HEK293 (cell line): ENCODE measurements around the gene KCNQ1.
A peak's percentile ranks its signal among the peaks of the same experiment; 100 is the strongest.

ENCODE experiments used
- CTCF ChIA-PET: fragments of 350-600 bp; formaldehyde crosslinking; extraction: SDS; loops from one replicate; lab custom pipeline; 2021; ENCODE audit warnings: antibody characterized with exemption; lab: Yijun Ruan, JAX
- POLR2A ChIA-PET: fragments of 300-600 bp; formaldehyde crosslinking; extraction: SDS; loops from one replicate; lab custom pipeline; 2020; ENCODE audit warnings: antibody characterized with exemption, inconsistent platforms; lab: Yijun Ruan, JAX
- H3K27ac ChIP-seq: fragments of 200-500 bp; sonication (Bioruptor generic); 2 replicates; pipeline ENCODE4 v1.5.1; 2014; ENCODE audit warnings: low read depth, low read length, control low read depth, inconsistent platforms; ENCODE audit errors: extremely low read depth
- H3K36me3 ChIP-seq, 2 experiments: fragments of 200-500 bp in 1 of 2; sonication (Bioruptor generic) in 1 of 2; 1 replicate in 1 of 2; 2 replicates in 1 of 2; pipeline ENCODE4 v1.5.1; 2014 to 2017; ENCODE audit warnings: inconsistent platforms in 2 of 2, low read length in 2 of 2; ENCODE audit not compliant: control insufficient read depth in 2 of 2, insufficient read depth in 1 of 2
- H3K4me1 ChIP-seq: fragments of 200-500 bp; sonication (Bioruptor generic); 2 replicates; pipeline ENCODE4 v1.5.1; 2014; ENCODE audit warnings: mild to moderate bottlenecking, low read length, inconsistent platforms; ENCODE audit not compliant: control insufficient read depth, insufficient read depth
- H3K4me3 ChIP-seq: 2 replicates; pipeline ENCODE4 v1.5.1; 2011; ENCODE audit warnings: low read depth, mild to moderate bottlenecking, control low read depth, low read length, moderate library complexity
- H3K9me3 ChIP-seq: fragments of 200-500 bp; sonication (Bioruptor generic); 2 replicates; pipeline ENCODE4 v1.5.1; 2014; ENCODE audit warnings: low read depth, low read length, inconsistent platforms; ENCODE audit not compliant: control insufficient read depth, insufficient read depth
- MYNN ChIP-seq: fragments of 450-650 bp; formaldehyde crosslinking; IDR thresholded peaks from 2 replicates; pipeline ENCODE4 v1.5.1; 2016; ENCODE audit warnings: missing biosample characterization, missing genetic modification characterization, borderline replicate concordance
- WT1 ChIP-seq: fragments of 450-650 bp; formaldehyde crosslinking; IDR thresholded peaks from 2 replicates; pipeline ENCODE4 v1.5.1; 2016; ENCODE audit warnings: missing biosample characterization, missing genetic modification characterization
- ZIC2 ChIP-seq: fragments of 450-650 bp; formaldehyde crosslinking; IDR thresholded peaks from 2 replicates; pipeline ENCODE4 v1.5.1; 2016; ENCODE audit warnings: missing biosample characterization, missing genetic modification characterization
- ZNF16 ChIP-seq: fragments of 450-650 bp; formaldehyde crosslinking; IDR thresholded peaks from 2 replicates; pipeline ENCODE4 v1.5.1; 2016; ENCODE audit warnings: low read depth, missing biosample characterization, missing genetic modification characterization
- ZNF211 ChIP-seq: fragments of 450-650 bp; formaldehyde crosslinking; IDR thresholded peaks from 2 replicates; pipeline ENCODE4 v1.5.1; 2016; ENCODE audit warnings: low read depth, missing biosample characterization, missing genetic modification characterization
- ZNF221 ChIP-seq: fragments of 450-650 bp; formaldehyde crosslinking; IDR thresholded peaks from 2 replicates; pipeline ENCODE4 v1.5.1; 2017; ENCODE audit warnings: missing biosample characterization, missing genetic modification characterization, borderline replicate concordance
- ZNF223 ChIP-seq: fragments of 450-650 bp; formaldehyde crosslinking; IDR thresholded peaks from 2 replicates; pipeline ENCODE4 v1.5.1; 2016; ENCODE audit warnings: missing biosample characterization, missing genetic modification characterization
- ZNF266 ChIP-seq: fragments of 450-650 bp; formaldehyde crosslinking; IDR thresholded peaks from 2 replicates; pipeline ENCODE4 v1.5.1; 2016; ENCODE audit warnings: missing biosample characterization, missing genetic modification characterization, low read depth
- ZNF501 ChIP-seq: fragments of 450-650 bp; formaldehyde crosslinking; IDR thresholded peaks from 2 replicates; pipeline ENCODE4 v1.5.1; 2016; ENCODE audit warnings: missing biosample characterization, missing genetic modification characterization
- ZNF544 ChIP-seq: fragments of 450-650 bp; formaldehyde crosslinking; IDR thresholded peaks from 2 replicates; pipeline ENCODE4 v1.5.0; 2017; ENCODE audit warnings: missing biosample characterization, missing genetic modification characterization
- ZNF571 ChIP-seq: fragments of 450-650 bp; formaldehyde crosslinking; IDR thresholded peaks from 2 replicates; pipeline ENCODE4 v1.5.0; 2017; ENCODE audit warnings: missing biosample characterization, missing genetic modification characterization
- ZNF596 ChIP-seq: fragments of 450-650 bp; IDR thresholded peaks from 2 replicates; pipeline ENCODE4 v1.5.0; 2018; ENCODE audit warnings: missing biosample characterization, mild to moderate bottlenecking, missing genetic modification characterization, moderate library complexity
- ZNF626 ChIP-seq: fragments of 450-650 bp; sonication (Bioruptor Pico); formaldehyde crosslinking; IDR thresholded peaks from 2 replicates; pipeline ENCODE4 v1.5.1; 2018; ENCODE audit warnings: missing biosample characterization, missing genetic modification characterization, inconsistent platforms
- TF ChIP-seq, protein P1 (sequence below): fragments of 450-650 bp; formaldehyde crosslinking; IDR thresholded peaks from 2 replicates; pipeline ENCODE4 v1.5.1; 2016; ENCODE audit warnings: missing biosample characterization, missing genetic modification characterization
- TF ChIP-seq, protein P2 (sequence below): fragments of 450-650 bp; formaldehyde crosslinking; optimal IDR thresholded peaks from 2 replicates; pipeline ENCODE3; 2016; ENCODE audit warnings: missing biosample characterization, mild to moderate bottlenecking, missing genetic modification characterization
- TF ChIP-seq, protein P3 (sequence below): fragments of 450-650 bp; formaldehyde crosslinking; IDR thresholded peaks from 2 replicates; pipeline ENCODE4 v1.5.1; 2017; ENCODE audit warnings: missing biosample characterization, mild to moderate bottlenecking, missing genetic modification characterization, moderate library complexity
- TF ChIP-seq, protein P4 (sequence below): fragments of 450-650 bp; formaldehyde crosslinking; IDR thresholded peaks from 2 replicates; pipeline ENCODE4; 2016; ENCODE audit warnings: missing biosample characterization, missing genetic modification characterization
- TF ChIP-seq, protein P5 (sequence below): fragments of 450-650 bp; formaldehyde crosslinking; IDR thresholded peaks from 2 replicates; pipeline ENCODE4 v1.5.1; 2017; ENCODE audit warnings: missing biosample characterization, missing genetic modification characterization

Gene KCNQ1

DNA sequence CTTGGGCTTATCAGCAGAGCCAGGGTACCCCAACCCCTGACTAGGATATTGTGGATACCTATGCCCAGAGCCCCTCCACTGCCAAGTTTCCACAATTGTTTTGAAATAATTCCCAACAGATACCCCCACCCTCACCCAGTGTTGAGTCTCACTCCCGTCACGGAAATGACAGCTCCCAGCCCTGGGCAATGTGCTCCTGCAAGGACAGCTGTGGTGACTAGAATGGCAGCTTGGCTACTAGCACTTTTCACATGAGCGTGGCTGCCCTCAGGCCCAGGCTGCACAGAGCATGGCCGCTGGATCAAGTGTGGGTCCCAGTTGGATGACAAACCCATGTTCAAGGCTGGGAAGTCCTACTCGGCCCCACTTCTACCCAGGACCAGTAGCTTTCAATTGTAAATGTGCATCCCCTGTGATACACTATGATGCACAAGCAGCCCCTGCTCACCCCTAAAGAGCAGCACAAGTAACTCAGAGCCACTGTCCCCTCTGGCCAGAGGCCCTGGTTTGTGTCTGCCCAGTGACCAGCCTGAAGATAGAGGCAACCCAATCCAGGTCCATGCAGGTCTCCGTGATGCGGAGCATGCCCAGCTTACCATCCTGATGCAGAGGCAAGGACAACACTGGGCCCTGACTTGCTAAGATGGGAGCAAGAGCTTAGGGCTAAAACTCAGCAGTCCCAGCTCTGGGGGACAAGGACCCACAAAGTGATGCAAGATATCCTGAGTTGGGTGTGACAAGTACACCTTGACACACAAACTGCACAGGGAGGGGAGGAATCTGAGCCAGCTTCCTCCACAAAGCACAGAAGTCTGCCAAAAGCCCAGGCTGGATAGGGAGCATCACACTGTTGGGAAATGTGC, 241.8 kb downstream of the KCNQ1 start:
- TF ChIP-seq ZNF211 (tag by site-specific recombination) = no peak
- TF ChIP-seq, protein P1, sequence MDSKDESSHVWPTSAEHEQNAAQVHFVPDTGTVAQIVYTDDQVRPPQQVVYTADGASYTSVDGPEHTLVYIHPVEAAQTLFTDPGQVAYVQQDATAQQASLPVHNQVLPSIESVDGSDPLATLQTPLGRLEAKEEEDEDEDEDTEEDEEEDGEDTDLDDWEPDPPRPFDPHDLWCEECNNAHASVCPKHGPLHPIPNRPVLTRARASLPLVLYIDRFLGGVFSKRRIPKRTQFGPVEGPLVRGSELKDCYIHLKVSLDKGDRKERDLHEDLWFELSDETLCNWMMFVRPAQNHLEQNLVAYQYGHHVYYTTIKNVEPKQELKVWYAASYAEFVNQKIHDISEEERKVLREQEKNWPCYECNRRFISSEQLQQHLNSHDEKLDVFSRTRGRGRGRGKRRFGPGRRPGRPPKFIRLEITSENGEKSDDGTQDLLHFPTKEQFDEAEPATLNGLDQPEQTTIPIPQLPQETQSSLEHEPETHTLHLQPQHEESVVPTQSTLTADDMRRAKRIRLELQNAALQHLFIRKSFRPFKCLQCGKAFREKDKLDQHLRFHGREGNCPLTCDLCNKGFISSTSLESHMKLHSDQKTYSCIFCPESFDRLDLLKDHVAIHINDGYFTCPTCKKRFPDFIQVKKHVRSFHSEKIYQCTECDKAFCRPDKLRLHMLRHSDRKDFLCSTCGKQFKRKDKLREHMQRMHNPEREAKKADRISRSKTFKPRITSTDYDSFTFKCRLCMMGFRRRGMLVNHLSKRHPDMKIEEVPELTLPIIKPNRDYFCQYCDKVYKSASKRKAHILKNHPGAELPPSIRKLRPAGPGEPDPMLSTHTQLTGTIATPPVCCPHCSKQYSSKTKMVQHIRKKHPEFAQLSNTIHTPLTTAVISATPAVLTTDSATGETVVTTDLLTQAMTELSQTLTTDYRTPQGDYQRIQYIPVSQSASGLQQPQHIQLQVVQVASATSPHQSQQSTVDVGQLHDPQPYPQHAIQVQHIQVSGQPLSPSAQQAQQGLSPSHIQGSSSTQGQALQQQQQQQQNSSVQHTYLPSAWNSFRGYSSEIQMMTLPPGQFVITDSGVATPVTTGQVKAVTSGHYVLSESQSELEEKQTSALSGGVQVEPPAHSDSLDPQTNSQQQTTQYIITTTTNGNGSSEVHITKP (tag by site-specific recombination) = 0 out of 2 replicates have a peak, but pooled peaks have one; percentile 35
- TF ChIP-seq, all 188 proteins: peak for 1
- H3K36me3 ChIP-seq = peaks cover 0 to 85% of the 10 kb centered on the region in 2 experiments; a peak in 1 of 3 replicates
- H3K27ac ChIP-seq = no peak overlapping the region
- no peak overlapping the region for H3K4me3 ChIP-seq
- ChIA-PET CTCF (interaction anchor here (1.1 to 1.6 kb wide), 3 partner anchors 12 to 201 kb away, joined by 3 to 6 read pairs (median 4); no protein-coding TSS in a partner anchor), POLR2A (interaction anchor here (1.5 kb wide), 1 partner anchor 13 kb away, joined by 7 read pairs; the partner anchor contains the start of gene KCNQ1OT1)
- H3K4me1 ChIP-seq = no peaks in the 10 kb centered on the region
- H3K9me3 ChIP-seq = no peaks in the 10 kb centered on the region

DNA sequence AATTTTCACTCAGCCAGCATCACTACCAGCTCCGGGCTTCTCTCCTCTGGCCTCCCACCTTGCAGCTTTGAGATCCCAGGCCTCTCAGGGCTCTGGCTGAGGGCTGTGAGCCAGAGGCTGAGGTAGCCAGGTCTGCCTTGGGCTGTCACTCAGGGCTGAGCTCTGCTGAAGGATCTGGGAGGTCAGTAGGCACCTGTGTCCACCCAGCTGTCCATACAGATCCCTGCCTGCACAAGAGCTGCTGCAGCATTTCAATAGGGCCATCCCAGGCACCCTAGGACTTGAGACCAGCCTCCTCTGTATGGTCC, 242.4 kb downstream of the KCNQ1 start:
- CTCF ChIA-PET = interaction anchor here (1.1 kb wide), 1 partner anchor 12 kb away, joined by 3 read pairs; no protein-coding TSS in a partner anchor
- no peaks in the 10 kb centered on the region; the same call in 1 of the 2 replicates for H3K4me1 ChIP-seq
- H3K27ac ChIP-seq = no peak overlapping the region
- H3K9me3 ChIP-seq = no peaks in the 10 kb centered on the region
- no peak overlapping the region for H3K4me3 ChIP-seq
- TF ChIP-seq ZNF266 (tag by site-specific recombination) = no peak
- no peak for TF ChIP-seq MYNN (tag by site-specific recombination)
- TF ChIP-seq ZNF571 (tag by site-specific recombination) = no peak
- TF ChIP-seq ZNF223 = no peak
- TF ChIP-seq, protein P2, sequence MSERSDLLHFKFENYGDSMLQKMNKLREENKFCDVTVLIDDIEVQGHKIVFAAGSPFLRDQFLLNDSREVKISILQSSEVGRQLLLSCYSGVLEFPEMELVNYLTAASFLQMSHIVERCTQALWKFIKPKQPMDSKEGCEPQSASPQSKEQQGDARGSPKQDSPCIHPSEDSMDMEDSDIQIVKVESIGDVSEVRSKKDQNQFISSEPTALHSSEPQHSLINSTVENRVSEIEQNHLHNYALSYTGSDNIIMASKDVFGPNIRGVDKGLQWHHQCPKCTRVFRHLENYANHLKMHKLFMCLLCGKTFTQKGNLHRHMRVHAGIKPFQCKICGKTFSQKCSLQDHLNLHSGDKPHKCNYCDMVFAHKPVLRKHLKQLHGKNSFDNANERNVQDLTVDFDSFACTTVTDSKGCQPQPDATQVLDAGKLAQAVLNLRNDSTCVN = no peak
- TF ChIP-seq WT1 (tag by site-specific recombination) = no peak
- TF ChIP-seq, protein P3, sequence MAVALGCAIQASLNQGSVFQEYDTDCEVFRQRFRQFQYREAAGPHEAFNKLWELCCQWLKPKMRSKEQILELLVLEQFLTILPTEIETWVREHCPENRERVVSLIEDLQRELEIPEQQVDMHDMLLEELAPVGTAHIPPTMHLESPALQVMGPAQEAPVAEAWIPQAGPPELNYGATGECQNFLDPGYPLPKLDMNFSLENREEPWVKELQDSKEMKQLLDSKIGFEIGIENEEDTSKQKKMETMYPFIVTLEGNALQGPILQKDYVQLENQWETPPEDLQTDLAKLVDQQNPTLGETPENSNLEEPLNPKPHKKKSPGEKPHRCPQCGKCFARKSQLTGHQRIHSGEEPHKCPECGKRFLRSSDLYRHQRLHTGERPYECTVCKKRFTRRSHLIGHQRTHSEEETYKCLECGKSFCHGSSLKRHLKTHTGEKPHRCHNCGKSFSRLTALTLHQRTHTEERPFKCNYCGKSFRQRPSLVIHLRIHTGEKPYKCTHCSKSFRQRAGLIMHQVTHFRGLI (tag by site-specific recombination) = no peak
- TF ChIP-seq ZNF544 (tag by site-specific recombination) = no peak
- TF ChIP-seq, protein P4, sequence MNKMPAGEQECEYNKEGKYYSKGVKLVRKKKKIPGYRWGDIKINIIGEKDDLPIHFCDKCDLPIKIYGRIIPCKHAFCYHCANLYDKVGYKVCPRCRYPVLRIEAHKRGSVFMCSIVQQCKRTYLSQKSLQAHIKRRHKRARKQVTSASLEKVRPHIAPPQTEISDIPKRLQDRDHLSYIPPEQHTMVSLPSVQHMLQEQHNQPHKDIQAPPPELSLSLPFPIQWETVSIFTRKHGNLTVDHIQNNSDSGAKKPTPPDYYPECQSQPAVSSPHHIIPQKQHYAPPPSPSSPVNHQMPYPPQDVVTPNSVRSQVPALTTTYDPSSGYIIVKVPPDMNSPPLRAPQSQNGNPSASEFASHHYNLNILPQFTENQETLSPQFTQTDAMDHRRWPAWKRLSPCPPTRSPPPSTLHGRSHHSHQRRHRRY = no peak
- POLR2A ChIA-PET = interaction anchor here (1.5 kb wide), 1 partner anchor 13 kb away, joined by 7 read pairs; the partner anchor contains the start of gene KCNQ1OT1
- peaks cover 0 to 85% of the 10 kb centered on the region in 2 experiments; a peak in 1 of 3 replicates for H3K36me3 ChIP-seq

DNA sequence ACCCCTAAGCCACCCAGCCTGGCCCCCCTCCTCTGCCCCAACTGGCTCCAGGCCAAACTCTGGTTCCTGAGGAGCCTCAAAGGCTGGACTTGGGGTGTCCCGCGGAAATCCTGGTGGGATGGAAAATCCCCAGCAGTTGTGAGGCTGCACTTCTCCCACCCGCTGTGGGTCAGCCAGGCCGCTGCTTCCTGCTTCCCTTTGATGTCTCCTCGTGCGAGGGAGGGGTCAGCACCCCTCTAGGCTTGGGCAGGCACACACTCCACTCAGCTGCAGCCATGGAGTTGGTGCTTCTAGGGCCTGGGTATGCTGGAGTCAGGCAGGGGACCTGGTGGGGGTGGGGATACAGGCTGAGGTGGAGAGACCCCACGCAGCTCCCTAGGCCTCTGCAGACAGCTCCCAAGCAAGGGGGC, 243.0 kb downstream of the KCNQ1 start:
- Histone ChIP-seq H3K27ac (no peak overlapping the region), H3K36me3 (peaks cover 0 to 85% of the 10 kb centered on the region in 2 experiments; a peak in 1 of 3 replicates), H3K4me1 (no peaks in the 10 kb centered on the region; the same call in 1 of the 2 replicates), H3K4me3 (no peak overlapping the region), H3K9me3 (no peaks in the 10 kb centered on the region)
- TF ChIP-seq, protein P5, sequence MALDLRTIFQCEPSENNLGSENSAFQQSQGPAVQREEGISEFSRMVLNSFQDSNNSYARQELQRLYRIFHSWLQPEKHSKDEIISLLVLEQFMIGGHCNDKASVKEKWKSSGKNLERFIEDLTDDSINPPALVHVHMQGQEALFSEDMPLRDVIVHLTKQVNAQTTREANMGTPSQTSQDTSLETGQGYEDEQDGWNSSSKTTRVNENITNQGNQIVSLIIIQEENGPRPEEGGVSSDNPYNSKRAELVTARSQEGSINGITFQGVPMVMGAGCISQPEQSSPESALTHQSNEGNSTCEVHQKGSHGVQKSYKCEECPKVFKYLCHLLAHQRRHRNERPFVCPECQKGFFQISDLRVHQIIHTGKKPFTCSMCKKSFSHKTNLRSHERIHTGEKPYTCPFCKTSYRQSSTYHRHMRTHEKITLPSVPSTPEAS = no peak
- TF ChIP-seq ZNF501 (no peak), ZNF16 (no peak), ZIC2 (tag by site-specific recombination) (peak; percentile 18; the same call in 1 of the 2 replicates), ZNF596 (no peak), ZNF626 (tag by site-specific recombination) (no peak), ZNF211 (tag by site-specific recombination) (no peak), ZNF221 (tag by site-specific recombination) (no peak)
- ChIA-PET POLR2A (no interaction called here), CTCF (interaction anchor here (1.1 kb wide), 1 partner anchor 13 kb away, joined by 3 read pairs; no protein-coding TSS in a partner anchor)
